ENCODE data around the gene CFAP126. TPM values are rescaled to one million over a fixed set of nuclear protein-coding genes. Genes with fewer than 3 reads are reported as not detected.

Gene CFAP126
- total RNA-seq, 1 experiment from 2014 or later = not detected

GRCh38 chr1:161381707-161382106 is 14.0 kb upstream of the CFAP126 start:
- H4K20me1 ChIP-seq (ENCODE audit: control insufficient read depth, insufficient read depth, insufficient read length) = no peaks in the 10 kb centered on the region
- H3K27ac ChIP-seq (ENCODE audit: insufficient read length, low read depth, low read length) = no peak overlapping the region
- no peaks in the 10 kb centered on the region for H3K36me3 Mint-ChIP-seq (ENCODE audit: insufficient read depth in 1 of 3, low read depth in 3 of 3)
- no peaks in the 10 kb centered on the region for H3K4me1 ChIP-seq (ENCODE audit: insufficient read depth, low read length)
- H4K91ac ChIP-seq (ENCODE audit: insufficient read length, low read depth, low read length) = no peak overlapping the region
- no peak overlapping the region for H4K8ac ChIP-seq (replicated peaks; ENCODE audit: insufficient read length, low read depth, low read length)
- H2BK120ac ChIP-seq (ENCODE audit: low read depth, low read length, poor library complexity, severe bottlenecking) = no peak overlapping the region
- no peak for DNase-seq
- peaks cover 7 to 12% of the 10 kb centered on the region in 2 experiments; a peak in 3 of 4 replicates for H3K4me1 Mint-ChIP-seq
- no peak overlapping the region for H3K4me2 ChIP-seq (ENCODE audit: insufficient read depth, insufficient read length, low read length)
- H3K23ac ChIP-seq (ENCODE audit: insufficient read length, low read depth, low read length) = no peak overlapping the region
- H2AK5ac ChIP-seq (ENCODE audit: insufficient read length, low read length) = no peak overlapping the region
- no peak for TF ChIP-seq CTCF (conservative IDR thresholded peaks at IDR 0.05)
- no CpG with 5 or more reads among the region's 6 CpGs for WGBS (ENCODE audit: extremely low coverage, insufficient read length, low lambda C conversion rate)
- H3K79me2 ChIP-seq (ENCODE audit: insufficient read depth, low read length) = no peaks in the 10 kb centered on the region
- no peak overlapping the region for H3K14ac ChIP-seq (ENCODE audit: insufficient read depth, low read length)
- H3K9me3 Mint-ChIP-seq = no peaks in the 10 kb centered on the region
- no peaks in the 10 kb centered on the region for H3K9me3 ChIP-seq (ENCODE audit: control insufficient read depth, low read depth, low read length)
- H4K5ac ChIP-seq (ENCODE audit: insufficient read length, low read depth, low read length) = no peak overlapping the region
- H2AFZ ChIP-seq (ENCODE audit: low read length) = no peak overlapping the region
- no peak overlapping the region for H2BK5ac ChIP-seq (ENCODE audit: insufficient read length, low read length)
- no peak overlapping the region for H3K18ac ChIP-seq (ENCODE audit: insufficient read length, low read depth, low read length)
- H3K4me3 Mint-ChIP-seq = no peak overlapping the region
- no peak overlapping the region for H2BK12ac ChIP-seq (ENCODE audit: insufficient read length, low read depth, low read length)
- H3K56ac ChIP-seq (ENCODE audit: insufficient read length, low read depth, low read length) = no peak overlapping the region
- no peak overlapping the region for H2BK15ac ChIP-seq (ENCODE audit: low read depth, low read length)
- H3T11ph ChIP-seq (ENCODE audit: low read length) = no peak overlapping the region
- no peak overlapping the region for H2BK20ac ChIP-seq (ENCODE audit: low read depth, low read length, poor library complexity, severe bottlenecking)
- no peak overlapping the region for H3K9ac ChIP-seq (ENCODE audit: extremely low read depth, insufficient read length, low read length)
- no peak overlapping the region for H3K27ac Mint-ChIP-seq
- no peaks in the 10 kb centered on the region for H3K79me1 ChIP-seq (ENCODE audit: insufficient read depth, low read depth, low read length, poor library complexity, severe bottlenecking)
- no peaks in the 10 kb centered on the region for H3K27me3 ChIP-seq (ENCODE audit: insufficient read depth, low read length)
- no peaks in the 10 kb centered on the region for H3K23me2 ChIP-seq (ENCODE audit: insufficient read length, low read depth, low read length, poor library complexity, severe bottlenecking)
- H3K4ac ChIP-seq (ENCODE audit: low read depth, low read length) = no peak overlapping the region
- no peaks in the 10 kb centered on the region for H3K27me3 Mint-ChIP-seq (ENCODE audit: low read depth)

All from H9 (cell line).